T-helper 9 cell (primary cell): Measurements from ENCODE around the gene DDX54.
"Not testable (repeated sequence)": the region's sequence is repeated elsewhere in the genome, so short reads cannot be mapped to it uniquely, and the experiment has no call there.

Source experiments
- DNase-seq: peaks from one replicate; pipeline ENCODE4 v3.0.0-alpha.2; 2020

Gene DDX54

GRCh38 chr12:113214895-113215400, 29.7 kb upstream of the DDX54 start:
- no peak for DNase-seq

DNA sequence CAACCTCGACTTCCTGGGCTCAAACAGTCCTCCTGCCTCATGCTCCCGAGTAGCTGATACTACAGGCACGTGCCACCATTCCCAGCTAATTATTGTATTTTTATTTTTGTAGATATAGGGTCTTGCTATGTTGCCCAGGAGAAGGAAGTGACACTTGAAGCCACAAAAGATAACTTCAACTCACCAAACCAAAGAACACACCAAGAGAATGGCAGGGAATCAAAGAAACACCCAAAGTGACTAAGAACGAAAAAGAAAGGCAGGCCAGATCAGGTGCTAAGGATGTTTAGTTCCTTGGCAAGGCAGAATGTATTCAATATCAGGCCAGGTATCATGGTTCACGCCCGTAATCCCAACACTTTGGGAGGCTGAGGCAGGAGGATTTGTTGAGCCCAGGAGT, 25.9 kb upstream of the DDX54 start:
- no peak for DNase-seq

DNA sequence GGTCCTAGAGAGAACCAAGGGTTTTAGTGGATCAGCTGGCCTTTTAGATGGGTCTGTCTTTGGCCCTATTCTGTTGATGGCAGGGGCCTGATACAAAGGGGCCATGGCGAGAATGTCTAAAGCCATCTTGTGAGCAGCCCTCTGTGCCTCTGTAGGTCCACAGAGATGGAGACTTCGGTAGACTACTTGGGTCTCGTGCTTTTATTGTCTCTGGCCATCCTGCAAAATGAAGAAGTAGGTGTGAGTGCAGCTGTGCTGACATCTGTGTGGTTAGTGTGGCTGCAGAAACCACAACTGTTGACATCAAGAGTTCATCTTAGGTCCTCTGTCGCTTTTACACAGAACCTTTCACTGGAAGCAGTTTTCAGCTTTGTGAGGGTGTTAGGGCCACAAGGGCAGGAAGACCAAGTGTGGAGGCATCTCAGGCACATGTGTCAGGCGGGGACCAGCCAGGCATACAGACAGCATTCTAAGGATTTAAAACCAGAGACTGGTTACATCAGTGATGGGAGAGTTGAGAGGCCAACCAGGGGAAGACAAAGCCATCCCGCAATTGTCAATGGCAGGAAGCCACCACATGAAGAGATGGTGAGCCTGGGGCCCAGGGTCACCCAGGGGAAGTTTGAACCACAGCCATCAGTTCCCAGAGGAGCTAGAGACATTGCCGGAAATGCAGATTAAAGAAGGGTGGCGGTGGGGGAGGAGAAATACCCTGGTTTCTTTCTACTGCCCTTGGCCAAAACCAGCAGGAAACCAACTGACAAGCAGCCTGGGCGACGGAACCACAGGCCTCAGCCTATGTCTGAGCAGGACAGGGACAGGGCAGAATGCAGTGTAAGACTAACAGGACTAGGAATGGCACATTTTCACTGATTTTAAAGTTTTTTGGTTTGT, 23.0 kb upstream of the DDX54 start:
- peak; percentile 38 for DNase-seq

GRCh38 chr12:113207613-113208040, 22.3 kb upstream of the DDX54 start:
- DNase-seq = no peak

GRCh38 chr12:113206802-113207201, 21.5 kb upstream of the DDX54 start:
- not testable (repeated sequence) for DNase-seq

DNA sequence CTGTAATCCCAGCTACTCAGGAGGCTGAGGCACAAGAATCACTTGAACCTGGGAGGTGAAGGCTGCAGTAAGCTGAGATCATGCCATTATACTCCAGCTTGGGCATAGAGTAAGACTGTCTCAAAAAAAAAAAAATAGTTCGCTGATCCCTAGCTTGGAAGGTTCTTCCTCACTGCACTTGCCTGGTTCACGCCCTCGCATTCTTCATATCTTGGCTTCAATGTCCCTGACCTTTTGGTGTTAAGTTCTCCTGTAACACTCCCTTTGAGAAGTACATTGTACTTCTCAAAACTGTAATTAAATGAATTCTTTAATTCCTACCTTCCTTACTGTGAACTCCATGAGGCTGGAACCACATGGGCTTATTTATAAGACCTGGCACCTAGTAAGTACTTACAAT, 19.5 kb upstream of the DDX54 start:
- DNase-seq = no peak

DNA sequence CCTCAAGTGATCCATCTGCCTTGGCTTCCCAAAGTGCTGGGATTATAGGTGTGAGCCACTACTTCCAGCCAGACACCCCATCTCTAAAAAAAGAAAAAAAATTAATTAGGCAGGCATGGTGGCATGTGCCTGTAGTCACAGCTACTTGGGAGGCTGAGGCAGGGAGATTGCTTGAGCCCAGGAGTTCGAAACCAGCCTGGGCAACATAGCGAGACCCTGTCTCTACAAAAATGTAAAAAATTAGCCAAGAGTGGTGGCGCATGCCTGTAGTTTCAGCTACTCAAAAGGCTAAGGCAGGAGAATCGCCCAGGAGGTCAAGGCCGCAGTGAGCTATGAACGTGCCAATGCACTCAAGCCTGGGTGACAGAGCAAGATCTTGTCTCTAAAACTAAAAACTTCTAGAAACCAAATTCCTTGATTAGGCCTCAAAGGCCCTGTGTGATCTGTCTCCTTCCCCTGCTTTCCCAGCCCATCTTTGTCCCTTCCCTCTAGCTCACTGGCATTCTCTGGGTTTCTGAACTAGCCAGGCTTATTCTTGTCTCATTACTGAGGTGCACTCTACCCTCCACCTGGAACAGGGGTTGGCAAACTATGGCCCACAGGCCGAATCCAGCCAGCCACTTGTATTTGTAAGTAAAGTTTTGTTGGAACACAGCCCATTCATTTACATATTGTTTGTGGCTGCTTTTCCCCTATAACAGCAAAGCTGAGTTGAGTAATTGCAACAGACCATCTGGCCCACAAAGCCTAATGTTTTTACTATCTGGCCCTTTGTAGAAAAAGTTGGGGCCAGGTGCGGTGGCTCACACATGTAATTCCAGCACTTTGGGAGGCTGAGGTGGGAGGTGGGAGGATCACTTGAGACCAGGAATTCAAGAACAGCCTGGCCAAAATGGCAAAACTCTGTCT, 18.8 kb upstream of the DDX54 start:
- DNase-seq = no peak

DNA sequence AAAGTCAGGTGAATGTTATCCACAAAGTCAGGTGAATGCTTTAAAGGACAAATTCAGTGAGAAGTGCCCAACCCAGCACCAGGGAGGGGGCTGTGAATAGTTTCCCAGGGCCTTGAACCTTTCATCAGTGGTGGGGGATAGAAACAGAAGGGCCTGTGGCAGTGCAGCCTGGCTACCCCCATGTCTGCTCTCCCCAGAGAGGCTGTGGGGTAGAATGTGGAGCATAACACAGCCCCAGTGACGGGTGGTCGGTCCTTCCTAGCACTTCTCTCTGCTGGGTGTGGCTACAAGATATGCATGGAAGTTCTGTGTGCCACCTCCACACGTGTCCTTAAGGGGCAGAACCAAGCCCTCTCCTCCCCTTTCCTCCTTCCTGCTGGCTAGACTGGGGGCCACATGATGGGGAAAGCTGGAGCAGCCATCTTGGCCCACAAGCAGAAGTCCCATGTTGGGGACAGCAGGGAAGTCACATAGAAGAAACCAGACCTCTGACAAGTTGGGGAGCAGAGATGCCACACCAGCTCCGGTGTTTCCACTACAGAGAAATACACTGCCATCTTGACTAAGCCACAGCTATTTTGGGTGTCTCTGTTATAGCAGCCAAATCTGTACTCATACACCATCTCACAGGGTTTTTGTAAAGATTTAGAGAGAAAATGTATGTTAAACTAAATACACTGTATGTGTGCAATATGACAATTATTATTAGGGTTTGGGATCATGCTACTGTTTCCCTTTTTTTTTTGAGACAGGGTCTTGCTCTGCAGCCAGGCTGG, 17.2 kb upstream of the DDX54 start:
- DNase-seq = no peak

DNA sequence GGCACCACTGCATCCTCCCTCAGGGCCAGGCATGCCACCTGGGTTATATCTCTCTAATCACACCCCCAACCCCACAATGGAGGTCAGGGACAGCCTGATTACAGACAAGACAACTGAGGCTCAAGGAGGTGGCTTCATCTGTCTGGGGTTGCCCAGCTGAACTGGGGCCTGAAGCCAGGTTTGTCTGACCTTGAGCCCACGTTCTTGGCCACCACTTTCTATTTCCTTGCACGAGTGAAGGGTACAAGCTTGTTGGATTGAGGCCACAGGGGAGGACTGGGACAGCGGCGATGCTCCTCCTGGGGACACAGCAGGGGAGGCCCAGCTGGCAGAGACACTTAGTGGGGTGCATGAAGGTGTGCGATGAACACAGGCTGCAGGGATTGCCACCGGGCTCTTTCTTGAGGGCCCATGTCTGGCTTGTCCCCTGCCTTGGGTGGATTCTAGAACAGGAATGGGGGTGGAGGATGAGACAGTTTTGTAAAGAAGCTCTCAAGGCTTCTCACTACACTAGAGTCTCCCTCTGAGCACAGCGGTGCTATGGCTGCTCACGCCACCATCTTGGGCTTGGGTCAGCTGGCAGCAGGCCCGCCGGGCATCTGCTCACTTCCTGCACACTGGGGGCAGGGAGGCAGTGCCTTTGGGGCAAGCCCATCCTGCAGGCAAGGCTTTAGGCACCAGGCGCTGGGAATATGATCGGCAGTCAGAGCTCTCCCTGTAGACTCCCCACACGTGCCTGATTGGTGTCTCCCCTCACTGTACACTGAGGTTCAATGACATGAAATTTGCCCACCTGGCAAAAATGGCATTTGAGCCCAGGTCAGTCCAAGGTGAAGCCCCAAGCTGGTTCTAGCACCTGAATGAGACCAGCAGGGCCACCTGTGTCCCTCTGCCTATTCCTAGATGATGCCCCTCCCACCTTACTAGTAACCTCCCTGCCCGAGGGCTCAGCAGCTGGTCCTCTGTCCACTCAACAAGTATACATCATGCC, 16.2 kb upstream of the DDX54 start:
- DNase-seq = no peak

GRCh38 chr12:113200021-113200797, 14.9 kb upstream of the DDX54 start:
- DNase-seq = no peak

- DNase-seq = no peak
Measured at GRCh38 chr12:113198296-113198695, 13.0 kb upstream of the DDX54 start.

DNA sequence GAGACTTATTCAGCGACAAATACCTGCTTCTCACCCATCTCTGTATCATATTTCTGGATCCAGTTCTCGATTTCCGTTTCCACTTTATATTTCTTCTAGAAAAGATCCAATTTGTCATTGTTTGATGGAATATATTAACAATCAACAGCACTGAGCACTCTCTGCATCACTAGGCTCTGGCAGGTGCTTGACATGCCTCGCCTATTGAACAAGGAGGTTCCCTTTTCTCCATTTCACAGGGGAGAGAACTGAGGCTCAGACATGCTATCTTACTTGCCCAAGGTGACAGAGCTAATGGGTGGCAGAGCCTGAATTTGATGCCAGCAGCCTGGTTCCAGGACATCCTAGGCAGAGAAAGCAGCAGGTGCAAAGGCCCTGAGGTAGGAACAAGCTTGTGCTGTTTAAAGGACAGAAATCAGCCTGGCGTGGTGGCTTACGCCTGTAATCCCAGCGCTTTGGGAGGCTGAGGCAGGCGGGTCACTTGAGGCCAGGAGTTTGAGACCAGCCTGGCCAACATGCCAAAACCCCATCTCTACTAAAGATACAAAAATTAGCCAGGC, 12.3 kb upstream of the DDX54 start:
- no peak for DNase-seq

GRCh38 chr12:113196990-113197389, 11.7 kb upstream of the DDX54 start:
- DNase-seq = peak; percentile 20

DNA sequence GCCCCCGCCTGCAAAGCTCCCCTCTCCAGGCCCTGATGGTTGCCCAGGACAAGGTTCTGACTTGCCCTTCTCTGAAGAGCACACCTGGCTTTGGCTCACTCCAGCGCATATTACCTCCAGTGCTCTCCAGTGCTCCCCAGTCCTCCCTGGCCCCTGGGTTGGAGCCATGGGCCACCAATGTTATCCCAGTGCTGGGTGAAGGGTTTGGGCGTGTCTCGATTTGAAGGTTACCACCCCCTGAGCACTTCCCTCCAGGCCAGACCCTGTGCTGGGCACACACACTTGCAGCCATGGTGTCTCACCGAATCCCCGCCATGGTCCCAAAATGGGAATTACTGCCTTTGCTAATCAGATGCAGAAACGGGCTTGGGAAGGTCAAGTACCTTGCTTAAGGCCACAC, 11.3 kb upstream of the DDX54 start:
- no peak for DNase-seq

DNA sequence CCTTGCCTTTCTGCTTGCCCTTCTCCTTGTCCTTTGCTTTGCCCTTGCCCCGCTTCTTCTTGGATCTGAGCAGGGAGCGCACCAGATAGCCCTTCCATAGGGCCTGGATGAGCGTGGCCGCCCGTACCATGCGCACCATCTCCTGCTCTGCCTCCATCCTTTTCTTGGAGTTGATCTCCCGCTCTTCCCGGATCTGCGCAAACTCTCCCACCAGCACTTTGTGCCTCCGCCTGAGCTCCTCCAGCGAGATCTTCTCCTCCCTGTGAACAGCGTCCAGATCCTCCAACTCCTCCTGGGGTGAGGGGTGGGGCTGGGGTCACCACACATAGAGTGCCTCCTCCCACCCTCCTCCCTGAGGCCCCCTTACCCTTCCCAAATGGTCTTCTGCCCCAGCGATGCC, 10.3 kb upstream of the DDX54 start:
- DNase-seq = no peak

DNA sequence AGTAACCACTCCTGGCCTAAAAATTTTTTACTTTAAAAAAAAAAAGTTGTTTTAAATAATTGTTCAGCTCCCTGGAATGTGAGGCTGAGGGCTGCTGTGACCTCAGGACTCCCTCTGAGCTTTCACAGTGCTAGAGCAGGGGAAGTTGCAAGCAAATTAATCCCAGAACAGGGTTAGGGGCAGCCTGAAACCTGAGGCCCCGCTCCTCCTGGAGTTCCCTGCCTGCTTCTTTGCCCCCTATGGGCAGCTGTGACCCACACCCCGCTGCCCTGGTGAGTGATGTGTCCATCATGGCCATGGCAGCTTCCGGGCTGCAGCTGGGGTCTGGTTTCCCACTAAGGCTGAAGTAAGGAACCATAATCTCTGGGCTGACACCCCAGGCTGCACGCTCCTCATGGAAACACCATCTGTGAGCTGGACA, 9.7 kb upstream of the DDX54 start:
- DNase-seq = no peak

DNA sequence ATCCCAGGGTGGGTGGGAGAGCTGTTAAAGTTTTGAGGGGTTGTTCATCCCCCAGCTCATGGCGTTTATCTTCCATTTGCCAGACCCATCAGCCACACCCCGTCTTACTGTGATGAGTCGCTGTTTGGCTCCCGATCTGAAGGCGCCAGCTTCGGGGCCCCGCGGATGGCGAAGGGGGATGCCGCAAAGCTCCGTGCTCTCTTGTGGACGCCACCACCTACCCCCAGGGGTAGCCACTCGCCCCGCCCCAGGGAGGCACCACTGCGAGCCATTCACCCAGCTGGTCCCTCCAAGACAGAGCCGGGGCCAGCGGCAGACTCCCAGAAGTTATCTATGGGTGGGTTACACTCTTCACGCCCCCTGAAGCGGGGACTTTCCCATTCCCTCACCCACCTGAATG, 5.9 kb upstream of the DDX54 start:
- DNase-seq = no peak

- no peak for DNase-seq
Measured at GRCh38 chr12:113190761-113191160, 5.5 kb upstream of the DDX54 start.

- DNase-seq = no peak
Measured at GRCh38 chr12:113189361-113189760, 4.1 kb upstream of the DDX54 start.

DNA sequence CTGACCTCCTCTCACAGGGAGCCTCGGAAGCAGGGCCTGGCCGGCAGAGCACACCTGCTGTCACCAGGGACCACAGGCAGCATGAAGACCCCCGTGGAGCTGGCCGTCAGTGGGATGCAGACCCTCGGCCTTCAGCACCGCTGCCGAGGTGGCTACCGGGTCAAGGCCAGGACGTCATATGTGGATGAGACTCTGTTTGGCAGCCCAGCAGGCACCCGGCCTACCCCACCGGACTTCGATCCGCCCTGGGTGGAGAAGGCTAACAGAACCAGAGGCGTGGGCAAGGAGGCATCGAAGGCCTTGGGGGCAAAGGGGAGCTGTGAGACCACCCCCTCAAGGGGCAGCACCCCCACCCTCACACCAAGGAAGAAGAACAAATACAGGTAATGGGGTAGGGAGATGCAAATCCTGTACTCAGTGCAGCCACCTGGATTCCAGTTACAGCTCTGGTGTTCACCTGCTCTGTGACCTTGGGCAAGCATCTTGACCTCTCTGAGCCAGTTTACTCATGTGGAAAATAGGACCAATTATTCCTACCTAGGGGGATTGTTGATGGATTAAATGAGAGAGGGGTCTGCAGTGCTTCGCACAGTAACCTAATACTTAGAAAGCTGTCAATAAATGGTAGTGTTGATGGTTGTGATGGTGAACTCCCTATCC, 1.5 kb upstream of the DDX54 start:
- no peak for DNase-seq
